HG02981 (cell line): Measurements from ENCODE around the gene SPRTN.
A peak's percentile ranks its signal among the peaks of the same experiment; 100 is the strongest.
"Not testable (repeated sequence)": the region's sequence is repeated elsewhere in the genome, so short reads cannot be mapped to it uniquely, and the experiment has no call there.

Source experiments
- ATAC-seq: cut with Tn5 transposase; IDR thresholded peaks from one replicate; pipeline ENCODE4 v1.9.1; 2021; ENCODE audit warnings: mild to moderate bottlenecking, moderate library complexity; ENCODE audit not compliant: unreplicated experiment

SPRTN gene

DNA sequence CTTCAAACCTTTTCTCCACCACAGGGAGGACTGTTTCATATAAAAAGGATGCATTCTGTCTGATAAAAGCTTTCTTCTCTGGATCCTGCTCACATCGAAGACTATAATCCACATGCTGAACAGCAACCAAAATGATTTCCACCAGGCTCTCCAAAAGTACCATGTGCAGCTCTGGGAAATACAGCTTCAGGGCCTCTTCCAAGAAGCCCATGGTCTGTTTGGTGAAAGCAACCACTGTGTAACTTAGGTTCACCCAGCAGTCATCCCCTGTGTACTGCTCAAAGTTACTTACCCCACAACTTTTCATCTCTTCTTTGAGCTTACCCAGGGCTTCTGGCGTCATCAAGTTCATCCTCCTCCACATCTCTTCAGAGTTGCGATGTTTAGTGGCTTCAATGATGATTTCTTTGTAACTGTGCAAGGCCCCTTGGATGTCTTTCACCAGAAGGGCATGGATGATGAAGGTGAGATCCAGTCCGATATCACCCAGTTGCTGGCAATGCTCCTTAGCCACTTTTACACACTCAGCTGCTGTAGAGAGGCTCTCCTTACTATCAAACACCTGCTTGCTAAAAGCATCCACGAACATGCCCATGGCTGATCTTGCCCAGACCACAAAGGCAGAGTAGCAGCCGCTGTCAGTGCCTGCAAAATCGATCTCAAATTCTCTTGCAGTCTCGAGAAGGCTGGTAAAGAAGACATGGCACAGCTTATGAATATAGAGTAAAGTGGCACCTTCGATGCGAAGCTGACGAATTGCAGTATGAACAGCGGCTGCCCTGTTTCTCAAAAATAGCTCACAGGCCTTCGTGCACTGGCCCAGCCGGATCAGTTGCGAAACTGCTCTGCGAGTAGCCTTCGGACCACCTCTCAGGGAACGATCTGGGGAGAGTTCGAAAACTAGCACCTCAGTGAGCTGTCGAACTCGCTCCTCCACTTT lies 2.2 kb upstream of the SPRTN start:
- no peak for ATAC-seq

DNA sequence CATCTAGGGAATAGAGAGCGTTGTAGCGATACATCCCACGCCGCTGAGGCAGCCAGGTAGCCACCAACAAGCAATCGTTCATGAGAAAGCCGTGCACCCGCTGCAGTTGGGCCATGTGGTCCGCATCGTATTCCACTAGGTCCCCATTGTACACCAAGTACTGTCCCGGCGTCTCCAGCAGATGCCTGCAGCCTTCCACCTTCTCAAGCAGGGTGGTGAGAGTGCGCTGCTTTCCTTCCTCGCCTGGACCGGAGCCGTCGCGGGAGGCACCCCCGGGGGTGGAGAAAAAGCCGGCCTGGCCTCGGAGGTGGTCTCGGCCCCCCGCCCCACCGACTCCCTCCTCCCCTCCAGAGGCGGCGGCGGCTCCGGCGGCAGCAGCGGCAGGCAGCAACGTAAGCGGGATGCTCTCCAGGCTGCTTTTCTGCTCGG lies 1.0 kb upstream of the SPRTN start:
- peak; percentile 8 for ATAC-seq

- ATAC-seq: peak; percentile 66
Observed at GRCh38 chr1:231337472-231338269, 422 bp upstream of the SPRTN start, which contains the start of gene EXOC8. Gene EXOC8 (minus strand): TSS chr1:231337852. CDS start chr1:231337745, 107 bp downstream.

DNA sequence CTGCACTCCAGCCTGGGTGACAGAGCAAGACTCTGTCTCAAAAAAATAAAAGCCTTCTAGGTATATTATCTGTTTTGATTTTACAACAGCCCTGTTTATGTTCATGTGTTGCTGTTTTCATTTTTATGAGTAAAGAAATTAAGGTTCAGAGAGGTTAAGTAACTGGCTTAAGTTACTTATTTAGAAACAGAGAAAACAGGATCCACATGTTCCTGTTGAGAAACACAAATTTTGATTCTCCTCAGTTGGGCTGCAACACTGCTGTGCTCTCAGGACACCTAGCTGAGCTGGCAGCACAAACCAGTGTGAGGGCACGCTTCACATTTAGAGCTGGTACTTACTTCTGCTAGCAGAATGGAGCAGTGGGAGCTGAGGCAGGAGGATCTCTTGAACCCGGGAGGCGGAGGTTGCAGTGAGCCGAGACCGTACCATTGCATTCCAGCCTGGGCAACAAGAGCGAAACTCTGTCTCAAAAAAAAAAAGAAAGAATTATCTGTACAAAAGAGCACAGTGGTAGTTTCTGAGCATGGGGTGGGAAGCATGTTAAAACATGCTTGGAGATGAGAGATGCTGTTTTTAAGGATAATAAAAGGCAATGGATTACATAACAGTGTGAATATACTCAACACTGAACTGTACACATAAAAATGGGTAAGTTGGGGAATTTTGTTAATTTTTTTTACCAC lies 2.4 kb downstream of the SPRTN start:
- no peak for ATAC-seq

DNA sequence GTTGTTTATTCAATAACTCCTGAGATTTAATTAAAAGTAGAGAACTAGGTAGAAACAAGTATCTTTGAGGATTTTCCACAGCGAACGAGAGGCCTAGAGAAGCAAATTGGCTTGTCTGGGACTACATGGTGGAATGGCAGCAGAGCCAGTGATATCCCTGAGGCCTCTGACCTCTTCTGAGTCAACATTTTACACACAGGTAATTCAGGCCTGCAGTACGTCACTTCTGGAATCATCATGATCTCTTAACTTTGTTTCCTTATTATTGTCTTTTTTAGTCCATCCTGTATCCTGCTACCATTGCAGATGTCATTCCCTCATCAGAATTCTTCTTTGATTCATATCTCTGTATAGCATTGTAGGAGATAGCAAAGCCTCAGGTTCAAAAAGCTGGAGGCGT lies 9.9 kb downstream of the SPRTN start:
- no peak for ATAC-seq

DNA sequence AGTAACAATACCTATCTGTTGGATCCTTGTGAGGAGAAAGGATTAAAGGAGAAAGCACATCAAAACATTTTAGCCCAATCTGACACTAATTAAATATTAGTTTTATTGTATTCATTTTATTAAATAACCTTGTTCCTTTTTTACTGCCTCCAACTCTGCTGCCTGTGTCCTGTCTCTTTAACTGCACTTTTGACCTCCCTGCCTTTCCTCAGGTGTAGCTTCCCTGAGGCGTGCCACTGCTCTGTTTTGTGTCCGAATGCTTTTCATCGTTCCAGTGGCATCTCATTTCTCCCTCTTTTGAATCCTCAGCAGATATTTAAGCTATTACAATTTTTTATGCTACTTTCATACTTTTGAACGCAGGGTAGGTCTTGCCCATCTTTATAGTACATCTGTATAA lies 10.3 kb downstream of the SPRTN start:
- ATAC-seq: no peak

DNA sequence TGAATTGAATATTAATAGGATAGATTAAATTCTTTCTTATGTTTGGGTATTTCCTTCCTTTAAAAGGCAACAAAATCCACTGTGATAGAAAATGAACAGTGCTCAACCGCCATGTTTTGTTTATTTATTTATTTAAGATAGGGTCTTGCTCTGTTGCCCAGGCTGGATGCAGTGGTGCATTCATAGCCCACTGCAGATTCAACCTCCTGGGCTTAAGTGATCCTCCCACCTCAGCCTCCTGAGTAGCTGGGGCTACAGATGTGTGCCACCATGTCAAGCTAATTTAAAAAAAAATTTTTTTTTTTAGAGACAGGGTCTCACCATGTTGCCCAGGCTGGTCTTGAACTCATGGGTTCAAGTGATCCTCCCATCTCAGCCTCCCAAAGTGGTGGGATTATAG lies 10.8 kb downstream of the SPRTN start:
- ATAC-seq: not testable (repeated sequence)

- ATAC-seq: no peak
Observed at GRCh38 chr1:231351816-231352215, 13.7 kb downstream of the SPRTN start.

DNA sequence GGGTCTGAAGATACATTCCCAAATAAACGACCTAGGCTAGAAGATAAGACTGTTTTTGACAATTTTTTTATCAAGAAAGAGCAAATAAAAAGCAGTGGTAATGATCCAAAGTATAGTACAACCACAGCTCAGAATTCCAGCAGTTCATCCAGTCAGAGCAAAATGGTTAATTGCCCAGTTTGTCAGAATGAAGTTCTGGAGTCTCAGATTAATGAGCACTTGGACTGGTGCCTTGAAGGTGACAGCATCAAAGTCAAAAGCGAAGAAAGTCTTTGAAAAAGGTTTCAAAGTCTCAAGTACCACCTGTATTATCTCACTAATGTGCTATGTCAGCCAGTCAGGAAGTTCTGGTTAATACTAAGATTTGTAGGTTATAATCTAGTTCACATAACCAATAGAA lies 15.0 kb downstream of the SPRTN start:
- ATAC-seq: no peak

DNA sequence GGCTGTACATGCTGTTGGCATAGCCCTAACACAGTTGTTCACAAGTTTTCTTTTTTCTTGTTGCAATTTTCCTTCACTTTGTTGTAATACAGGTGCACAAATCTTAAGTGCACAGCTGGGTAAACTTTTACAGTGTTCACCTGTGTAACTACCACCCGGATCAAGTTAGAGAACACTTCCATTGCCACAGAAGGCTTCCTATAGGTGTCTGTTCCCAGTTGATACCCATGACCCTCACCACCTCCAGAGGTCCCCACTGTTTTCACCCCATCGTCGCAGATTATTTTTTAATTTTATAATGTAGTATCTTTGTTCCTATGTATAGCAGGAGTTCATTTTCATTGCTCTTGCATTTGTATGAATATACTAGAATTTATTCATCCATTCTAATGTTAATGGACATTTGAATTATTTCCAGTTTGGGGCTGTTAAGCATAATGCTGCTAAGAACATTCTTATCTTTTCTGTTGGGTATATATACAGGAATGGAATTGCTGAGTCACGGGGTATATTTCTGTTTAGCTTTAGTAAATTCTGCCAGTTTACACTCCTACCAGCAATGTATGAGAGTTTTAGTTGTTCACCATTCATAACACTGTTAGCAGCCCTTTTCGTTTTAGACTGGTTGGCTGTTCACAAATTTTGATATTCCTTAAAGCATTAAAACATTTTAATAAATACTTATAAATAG lies 16.4 kb downstream of the SPRTN start:
- no peak for ATAC-seq

- no peak for ATAC-seq
Observed at GRCh38 chr1:231355171-231355570, 17.1 kb downstream of the SPRTN start.

DNA sequence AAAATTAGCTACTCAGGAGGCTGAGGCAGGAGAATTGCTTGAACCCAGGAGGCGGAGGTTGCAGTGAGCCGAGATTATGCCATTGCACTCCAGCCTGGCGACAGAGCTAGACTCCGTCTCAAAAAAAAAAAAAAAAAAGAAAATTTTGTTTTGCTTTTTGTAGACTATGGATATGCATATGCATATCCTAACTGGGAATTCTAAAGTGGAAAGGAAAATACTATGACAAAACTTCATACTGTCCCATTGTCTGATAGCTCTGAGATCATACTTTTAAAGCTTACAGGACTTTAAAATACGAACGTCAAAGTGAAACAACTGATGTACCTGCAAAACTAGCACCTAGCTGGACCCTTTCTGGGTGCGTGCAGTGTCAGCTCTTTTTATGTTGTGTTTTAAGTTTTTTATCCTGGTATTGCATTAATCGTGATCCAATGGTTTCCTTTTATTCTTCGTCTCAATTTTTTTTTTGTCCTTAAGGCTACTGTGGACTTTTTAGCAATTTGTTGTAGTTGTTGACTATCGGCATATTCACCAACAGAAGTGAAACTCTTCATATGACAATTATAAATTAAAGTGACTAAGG lies 19.2 kb downstream of the SPRTN start:
- ATAC-seq: no peak

GRCh38 chr1:231357831-231358354 lies 19.8 kb downstream of the SPRTN start:
- peak; percentile 74 for ATAC-seq

DNA sequence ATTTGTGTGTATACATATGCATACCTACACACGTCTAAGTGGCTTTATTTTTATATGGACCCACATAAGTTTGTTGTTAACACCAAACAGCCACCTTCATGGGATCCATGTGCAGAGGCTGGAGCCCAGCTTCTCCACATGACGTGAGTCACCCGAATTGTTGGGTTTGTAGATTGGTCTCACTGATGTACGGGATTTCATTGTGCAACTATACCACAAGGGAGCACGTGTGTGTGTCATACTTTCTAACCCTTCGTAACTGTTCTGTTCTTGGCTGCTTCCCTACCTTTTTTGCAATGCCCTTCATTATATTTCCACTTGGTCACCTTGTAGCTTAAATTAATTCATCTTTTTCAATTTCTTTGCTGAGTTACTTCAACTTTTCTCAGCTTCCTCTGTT lies 21.0 kb downstream of the SPRTN start:
- ATAC-seq: no peak

- ATAC-seq: no peak
Observed at GRCh38 chr1:231362325-231362724, 24.2 kb downstream of the SPRTN start.

- no peak for ATAC-seq
Observed at GRCh38 chr1:231363624-231364023, 25.5 kb downstream of the SPRTN start.

DNA sequence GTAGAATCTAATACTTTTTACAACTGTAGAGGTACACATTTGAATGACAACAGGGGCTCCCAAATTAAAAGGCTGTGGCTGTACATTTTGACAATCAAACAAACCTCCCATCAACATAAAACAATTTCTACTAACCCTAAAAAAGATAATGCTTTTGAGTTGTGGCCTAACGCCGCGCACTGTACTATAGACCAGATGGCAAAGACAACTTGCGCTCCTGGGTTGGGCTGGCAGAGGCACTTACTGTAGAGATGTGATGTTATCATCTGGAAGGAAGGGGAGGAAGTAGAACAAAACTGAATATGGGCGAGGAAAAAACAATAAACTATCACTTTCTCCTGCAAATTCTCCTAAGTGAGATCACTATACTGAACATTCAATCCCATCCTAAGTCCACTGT lies 26.1 kb downstream of the SPRTN start:
- ATAC-seq: no peak

GRCh38 chr1:231369282-231369681 lies 31.2 kb downstream of the SPRTN start:
- no peak for ATAC-seq

GRCh38 chr1:231372501-231372900 lies 34.4 kb downstream of the SPRTN start:
- no peak for ATAC-seq

GRCh38 chr1:231374394-231374793 lies 36.3 kb downstream of the SPRTN start:
- ATAC-seq: no peak
